ENCODE results near the gene KRTCAP2.

Gene KRTCAP2

DNA sequence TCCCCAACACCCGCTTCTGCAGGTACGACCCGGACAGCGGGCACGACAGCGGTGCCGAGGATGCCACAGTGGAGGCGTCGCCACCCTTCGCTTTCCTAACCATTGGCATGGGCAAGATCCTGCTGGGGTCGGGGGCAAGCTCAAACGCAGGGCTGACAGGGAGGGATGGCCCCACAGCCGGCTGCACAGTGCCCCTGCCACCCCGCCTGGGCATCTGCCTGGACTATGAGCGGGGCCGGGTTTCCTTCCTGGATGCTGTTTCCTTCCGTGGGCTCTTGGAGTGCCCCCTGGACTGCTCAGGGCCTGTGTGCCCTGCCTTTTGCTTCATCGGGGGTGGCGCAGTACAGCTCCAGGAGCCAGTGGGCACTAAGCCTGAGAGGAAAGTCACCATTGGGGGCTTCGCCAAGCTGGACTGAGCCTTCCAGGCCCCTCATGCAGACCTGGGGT lies 10.7 kb upstream of the KRTCAP2 start:
- no peak for DNase-seq (ENCODE audit: low spot score)

- no peak for DNase-seq (ENCODE audit: low spot score)
Observed at GRCh38 chr1:155182052-155182550, 9.0 kb upstream of the KRTCAP2 start.

GRCh38 chr1:155181371-155182051 lies 8.4 kb upstream of the KRTCAP2 start:
- no peak for DNase-seq (ENCODE audit: low spot score)

- DNase-seq (ENCODE audit: low spot score), result peak; percentile 35
Observed at GRCh38 chr1:155179112-155180031, 6.3 kb upstream of the KRTCAP2 start.

- peak; percentile 33 for DNase-seq (ENCODE audit: low spot score)
Observed at GRCh38 chr1:155178441-155179111, 5.5 kb upstream of the KRTCAP2 start.

DNA sequence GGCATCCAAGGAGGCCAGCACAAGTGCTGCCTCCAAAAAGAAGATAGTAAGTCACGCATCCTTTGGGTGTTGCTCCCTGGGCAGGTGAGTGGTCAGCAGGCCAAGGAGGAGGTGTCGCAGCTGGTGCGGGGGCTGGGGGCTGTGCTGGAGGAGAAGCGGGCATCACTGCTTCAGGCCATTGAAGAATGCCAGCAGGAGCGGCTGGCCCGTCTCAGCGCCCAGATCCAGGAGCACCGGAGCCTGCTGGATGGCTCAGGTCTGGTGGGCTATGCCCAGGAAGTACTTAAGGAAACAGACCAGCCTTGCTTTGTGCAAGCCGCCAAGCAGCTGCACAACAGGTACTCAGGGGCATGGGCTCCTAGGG lies 4.8 kb upstream of the KRTCAP2 start:
- DNase-seq (ENCODE audit: low spot score), result peak; percentile 34

- DNase-seq (ENCODE audit: low spot score), result peak; percentile 35
Observed at GRCh38 chr1:155177192-155177917, 4.3 kb upstream of the KRTCAP2 start.

- DNase-seq (ENCODE audit: low spot score), result peak; percentile 80
Observed at GRCh38 chr1:155176544-155177071, 3.5 kb upstream of the KRTCAP2 start.

DNA sequence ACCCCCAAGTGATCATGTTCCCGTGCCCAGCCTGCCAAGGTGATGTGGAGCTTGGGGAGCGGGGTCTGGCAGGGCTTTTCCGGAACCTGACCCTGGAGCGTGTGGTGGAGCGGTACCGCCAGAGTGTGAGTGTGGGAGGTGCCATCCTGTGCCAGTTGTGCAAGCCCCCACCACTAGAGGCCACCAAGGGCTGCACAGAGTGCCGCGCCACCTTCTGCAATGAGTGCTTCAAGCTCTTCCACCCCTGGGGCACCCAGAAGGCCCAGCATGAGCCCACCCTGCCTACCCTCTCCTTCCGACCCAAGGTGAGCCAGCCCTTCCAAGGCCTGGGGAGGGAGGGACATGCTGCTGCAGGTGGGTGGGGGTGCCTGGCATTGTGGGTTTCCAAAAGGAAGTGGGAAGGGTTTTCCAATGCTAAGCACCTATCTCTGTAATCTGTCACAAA lies 2.8 kb upstream of the KRTCAP2 start:
- DNase-seq (ENCODE audit: low spot score), result peak; percentile 49

DNA sequence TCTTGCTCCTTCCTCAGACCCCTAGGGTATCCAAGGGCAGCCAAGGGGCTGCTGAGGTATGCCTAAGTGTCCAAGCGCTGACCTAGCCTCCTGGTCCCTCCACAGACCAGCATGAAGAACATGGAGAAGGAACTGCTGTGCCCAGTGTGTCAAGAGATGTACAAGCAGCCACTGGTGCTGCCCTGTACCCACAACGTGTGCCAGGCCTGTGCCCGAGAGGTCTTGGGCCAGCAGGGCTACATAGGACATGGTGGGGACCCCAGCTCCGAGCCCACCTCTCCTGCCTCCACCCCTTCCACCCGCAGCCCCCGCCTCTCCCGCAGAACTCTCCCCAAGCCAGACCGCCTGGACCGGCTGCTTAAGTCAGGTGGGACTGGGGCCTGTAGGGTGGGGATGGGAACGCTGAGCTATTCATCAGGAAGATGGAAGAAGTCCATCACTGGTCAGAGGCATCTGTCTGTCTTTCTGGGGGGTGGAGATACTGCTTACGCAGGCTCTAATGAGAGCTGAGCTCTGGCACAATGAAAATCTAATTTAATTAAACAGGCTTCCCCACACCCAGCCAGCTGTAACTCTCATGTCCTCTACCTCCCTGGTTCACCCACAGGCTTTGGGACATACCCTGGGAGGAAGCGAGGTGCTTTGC lies 2.3 kb upstream of the KRTCAP2 start:
- DNase-seq (ENCODE audit: low spot score), result peak; percentile 44

GRCh38 chr1:155174324-155175280 lies 1.5 kb upstream of the KRTCAP2 start:
- peak; percentile 73 for DNase-seq (ENCODE audit: low spot score)

DNA sequence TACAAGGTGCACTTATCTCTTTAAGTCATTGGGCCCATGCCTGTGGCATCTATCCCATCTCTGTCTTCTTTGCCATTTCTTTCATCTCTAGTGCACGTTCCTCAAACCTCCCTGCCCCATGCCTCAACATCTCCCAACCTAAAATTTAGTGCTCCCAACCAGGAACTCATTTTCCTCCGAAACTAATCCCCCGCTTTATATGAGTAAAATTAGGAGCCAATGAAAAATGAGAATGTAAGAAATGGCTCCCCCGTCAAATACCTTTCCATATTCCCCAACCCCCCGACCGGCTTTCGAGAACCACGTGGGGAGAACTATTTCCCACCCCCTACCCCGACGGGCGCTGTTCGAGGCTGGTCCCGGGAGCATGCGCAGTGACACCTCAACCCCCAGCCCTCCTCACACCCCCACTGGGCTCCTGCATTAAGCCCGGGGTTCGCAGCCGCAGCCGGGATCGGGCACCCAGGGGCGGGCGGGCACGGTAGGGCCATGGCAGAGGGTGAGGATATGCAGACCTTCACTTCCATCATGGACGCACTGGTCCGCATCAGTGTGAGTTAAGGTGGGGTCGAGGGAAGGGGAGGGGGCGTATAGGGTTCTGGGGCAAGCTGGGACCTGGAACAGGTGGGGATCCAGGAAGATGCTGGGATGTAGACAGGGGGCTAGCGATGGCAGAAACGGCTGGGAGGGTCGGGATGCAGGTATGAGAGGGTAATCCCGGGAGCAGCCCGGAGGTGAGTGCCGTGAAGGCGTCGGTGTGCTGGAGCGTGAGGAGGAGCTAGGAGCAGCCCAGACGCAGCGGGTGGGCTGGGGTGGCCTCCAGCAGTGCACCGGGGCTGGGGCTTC lies 597 bp upstream of the KRTCAP2 start, which contains the start of gene TRIM46:
Gene TRIM46, plus strand, starts transcription at position 372 of the 846 bp plus-strand sequence. Its CDS starts 118 bp downstream, at position 490.
- DNase-seq (ENCODE audit: low spot score), result peak; percentile 74

- DNase-seq (ENCODE audit: low spot score), result peak; percentile 15
Observed at GRCh38 chr1:155171836-155172731, 1.0 kb downstream of the KRTCAP2 start.

- peak; percentile 7 for DNase-seq (ENCODE audit: low spot score)
Observed at GRCh38 chr1:155170806-155171205, 2.3 kb downstream of the KRTCAP2 start.

- peak; percentile 16 for DNase-seq (ENCODE audit: low spot score)
Observed at GRCh38 chr1:155170101-155170785, 2.9 kb downstream of the KRTCAP2 start.

GRCh38 chr1:155169541-155169940 lies 3.6 kb downstream of the KRTCAP2 start:
- no peak for DNase-seq (ENCODE audit: low spot score)
